HG03159 (cell line): ENCODE results near the gene FRMD5.

ENCODE experiments used
- ATAC-seq: cut with Tn5 transposase; IDR thresholded peaks from one replicate; pipeline ENCODE4 v1.9.1; 2021; ENCODE audit warnings: mild to moderate bottlenecking, moderate library complexity; ENCODE audit not compliant: unreplicated experiment

The FRMD5 gene

GRCh38 chr15:43931790-43932435 lies 263.2 kb downstream of the FRMD5 start:
- ATAC-seq: no peak

GRCh38 chr15:43931119-43931518 lies 264.0 kb downstream of the FRMD5 start:
- ATAC-seq: no peak

- no peak for ATAC-seq
Measured at GRCh38 chr15:43930556-43930955, 264.5 kb downstream of the FRMD5 start.

GRCh38 chr15:43930079-43930478 lies 265.0 kb downstream of the FRMD5 start:
- ATAC-seq: no peak

- no peak for ATAC-seq
Measured at GRCh38 chr15:43928152-43928551, 266.9 kb downstream of the FRMD5 start.

GRCh38 chr15:43927203-43927602 lies 267.9 kb downstream of the FRMD5 start:
- ATAC-seq: no peak

GRCh38 chr15:43923553-43923952 lies 271.5 kb downstream of the FRMD5 start:
- ATAC-seq: no peak

GRCh38 chr15:43922021-43922420 lies 273.1 kb downstream of the FRMD5 start:
- no peak for ATAC-seq

GRCh38 chr15:43920815-43921214 lies 274.3 kb downstream of the FRMD5 start:
- ATAC-seq: no peak

GRCh38 chr15:43920254-43920600 lies 274.8 kb downstream of the FRMD5 start:
- no peak for ATAC-seq

- no peak for ATAC-seq
Measured at GRCh38 chr15:43919540-43920253, 275.4 kb downstream of the FRMD5 start.

GRCh38 chr15:43918717-43919116 lies 276.4 kb downstream of the FRMD5 start:
- ATAC-seq: no peak

- no peak for ATAC-seq
Measured at GRCh38 chr15:43916326-43916660, 278.8 kb downstream of the FRMD5 start.

- ATAC-seq: no peak
Measured at GRCh38 chr15:43915631-43916325, 279.3 kb downstream of the FRMD5 start.

GRCh38 chr15:43913941-43914340 lies 281.1 kb downstream of the FRMD5 start:
- no peak for ATAC-seq

GRCh38 chr15:43913026-43913780 lies 281.9 kb downstream of the FRMD5 start:
- ATAC-seq: no peak

- no peak for ATAC-seq
Measured at GRCh38 chr15:43912208-43912607, 282.9 kb downstream of the FRMD5 start.

GRCh38 chr15:43911235-43911781 lies 283.8 kb downstream of the FRMD5 start:
- ATAC-seq: no peak

- ATAC-seq: no peak
Measured at GRCh38 chr15:43908516-43909050, 286.5 kb downstream of the FRMD5 start.

GRCh38 chr15:43905755-43906154 lies 289.3 kb downstream of the FRMD5 start:
- no peak for ATAC-seq

- no peak for ATAC-seq
Measured at GRCh38 chr15:43903864-43904290, 291.2 kb downstream of the FRMD5 start.
